Measurements from ENCODE around the gene LEMD3. TPM values are rescaled to one million over a fixed set of nuclear protein-coding genes. Genes with fewer than 3 reads are reported as not detected.
"Not testable (repeated sequence)": the region's sequence is repeated elsewhere in the genome, so short reads cannot be mapped to it uniquely, and the experiment has no call there.

The LEMD3 gene
- total RNA-seq, 6 donors from 2014 or later = 30.3 to 94.3 (median 49.3) TPM

GRCh38 chr12:65282840-65283239 is 113.5 kb downstream of the LEMD3 start:
- Histone ChIP-seq H3K4me1 (peaks cover 8 to 28% (median 16%) of the 10 kb centered on the region in 4 donors), H3K9me3 (no peaks in the 10 kb centered on the region), H3K27ac (no peak overlapping the region), H3K27me3 (no peaks in the 10 kb centered on the region), H3K36me3 (no peaks in the 10 kb centered on the region), H3K4me3 (no peak overlapping the region)
- ATAC-seq (ENCODE audit: low FRiP score in 2 of 2) (no peak), DNase-seq (no peak)
- TF ChIP-seq POLR2AphosphoS5 (IDR thresholded peaks at IDR 0.05) = no peak
- TF ChIP-seq CTCF (IDR thresholded peaks at IDR 0.05) = no peak
- no peak for TF ChIP-seq POLR2A (IDR thresholded peaks at IDR 0.05)
- TF ChIP-seq EP300 (IDR thresholded peaks at IDR 0.05) = no peak
- WGBS, 2 donors = 69 to 86% methylated on average over 1 of the region's 1 CpG

- not testable (repeated sequence) for H3K4me3 ChIP-seq; H3K9me3 ChIP-seq; DNase-seq; H3K27ac ChIP-seq; ATAC-seq (ENCODE audit: low FRiP score in 2 of 2); H3K36me3 ChIP-seq; H3K27me3 ChIP-seq; H3K4me1 ChIP-seq
- 89 to 96% methylated on average over 7 of the region's 7 CpGs for WGBS, 2 donors
Observed at GRCh38 chr12:65285532-65285931, 116.1 kb downstream of the LEMD3 start.

- Histone ChIP-seq H3K27ac (no peak overlapping the region), H3K4me1 (peaks cover 0 to 3% (median 0%) of the 10 kb centered on the region in 4 donors), H3K27me3 (no peaks in the 10 kb centered on the region), H3K36me3 (no peaks in the 10 kb centered on the region), H3K4me3 (no peak overlapping the region), H3K9me3 (no peaks in the 10 kb centered on the region)
- no peak for TF ChIP-seq POLR2AphosphoS5 (IDR thresholded peaks at IDR 0.05)
- no peak for TF ChIP-seq CTCF (IDR thresholded peaks at IDR 0.05)
- TF ChIP-seq EP300 (IDR thresholded peaks at IDR 0.05) = no peak
- TF ChIP-seq POLR2A (IDR thresholded peaks at IDR 0.05) = no peak
- no peak for ATAC-seq (ENCODE audit: low FRiP score in 2 of 2)
- DNase-seq = no peak
- 60 to 76% methylated on average over 2 of the region's 2 CpGs for WGBS, 2 donors
Observed at GRCh38 chr12:65287426-65287825, 118.0 kb downstream of the LEMD3 start.

GRCh38 chr12:65292241-65292640 is 122.9 kb downstream of the LEMD3 start:
- Histone ChIP-seq H3K4me3 (no peak overlapping the region), H3K4me1 (peaks cover 0 to 5% (median 0%) of the 10 kb centered on the region in 4 donors), H3K9me3 (no peaks in the 10 kb centered on the region), H3K27me3 (no peaks in the 10 kb centered on the region), H3K27ac (no peak overlapping the region), H3K36me3 (no peaks in the 10 kb centered on the region)
- WGBS, 2 donors = 98% methylated on average over 2 of the region's 2 CpGs
- ATAC-seq (ENCODE audit: low FRiP score in 2 of 2) = no peak
- DNase-seq = no peak
- TF ChIP-seq POLR2A (IDR thresholded peaks at IDR 0.05) (no peak), EP300 (IDR thresholded peaks at IDR 0.05) (no peak), POLR2AphosphoS5 (IDR thresholded peaks at IDR 0.05) (no peak), CTCF (IDR thresholded peaks at IDR 0.05) (no peak)

- no peaks in the 10 kb centered on the region for H3K9me3 ChIP-seq
- ATAC-seq (ENCODE audit: low FRiP score in 2 of 2) (no peak), DNase-seq (no peak)
- no peak overlapping the region for H3K4me3 ChIP-seq
- H3K36me3 ChIP-seq = no peaks in the 10 kb centered on the region
- WGBS, 2 donors = 67 to 78% methylated on average over 1 of the region's 1 CpG
- no peak for TF ChIP-seq POLR2AphosphoS5 (IDR thresholded peaks at IDR 0.05)
- no peak for TF ChIP-seq POLR2A (IDR thresholded peaks at IDR 0.05)
- TF ChIP-seq CTCF (IDR thresholded peaks at IDR 0.05) = no peak
- TF ChIP-seq EP300 (IDR thresholded peaks at IDR 0.05) = no peak
- H3K27ac ChIP-seq = no peak overlapping the region
- H3K27me3 ChIP-seq = no peaks in the 10 kb centered on the region
- peaks cover 0 to 5% (median 0%) of the 10 kb centered on the region in 4 donors for H3K4me1 ChIP-seq
Observed at GRCh38 chr12:65293735-65294134, 124.4 kb downstream of the LEMD3 start.
